Adipocyte (in vitro differentiated cells): ENCODE results near the gene GABRG3.

Experiments used
- DNase-seq: peaks from one replicate; pipeline ENCODE4 v3.0.0-alpha.2; 2015; ENCODE audit warnings: low read depth
- H3K27me3 ChIP-seq: replicated peaks from 2 replicates; pipeline ENCODE4 v1.7.0; 2013; ENCODE audit warnings: mild to moderate bottlenecking, low read length, moderate library complexity; ENCODE audit not compliant: control insufficient read depth, insufficient read depth
- H3K36me3 ChIP-seq: 2 replicates; pipeline ENCODE4 v1.7.0; 2013; ENCODE audit warnings: low read length, mild to moderate bottlenecking, moderate library complexity; ENCODE audit not compliant: control insufficient read depth, insufficient read depth, severe bottlenecking
- H3K4me1 ChIP-seq: 2 replicates; pipeline ENCODE4 v1.7.0; 2013; ENCODE audit warnings: mild to moderate bottlenecking, low read length, moderate library complexity; ENCODE audit not compliant: control insufficient read depth, insufficient read depth
- H3K4me3 ChIP-seq: 2 replicates; pipeline ENCODE4 v1.7.0; 2013; ENCODE audit warnings: mild to moderate bottlenecking, low read length, moderate library complexity
- H3K9ac ChIP-seq: 2 replicates; pipeline ENCODE4 v1.7.0; 2013; ENCODE audit warnings: mild to moderate bottlenecking, low read length, moderate library complexity
- H3K9me3 ChIP-seq: 2 replicates; pipeline ENCODE4 v1.7.0; 2013; ENCODE audit warnings: mild to moderate bottlenecking, low read length, moderate library complexity; ENCODE audit not compliant: control insufficient read depth

GABRG3 gene

GRCh38 chr15:27383726-27384125, 412.7 kb downstream of the GABRG3 start:
- DNase-seq, result no peak
- H3K4me1 ChIP-seq, result no peaks in the 10 kb centered on the region
- no peak overlapping the region for H3K4me3 ChIP-seq
- H3K27me3 ChIP-seq, result no peaks in the 10 kb centered on the region
- H3K9ac ChIP-seq, result no peak overlapping the region
- no peaks in the 10 kb centered on the region for H3K36me3 ChIP-seq
- H3K9me3 ChIP-seq, result no peaks in the 10 kb centered on the region

- H3K9ac ChIP-seq, result no peak overlapping the region
- no peak overlapping the region for H3K4me3 ChIP-seq
- H3K9me3 ChIP-seq, result peaks cover 9% of the 10 kb centered on the region
- DNase-seq, result no peak
- H3K4me1 ChIP-seq, result no peaks in the 10 kb centered on the region
- H3K36me3 ChIP-seq, result no peaks in the 10 kb centered on the region
- H3K27me3 ChIP-seq, result no peaks in the 10 kb centered on the region
These were observed 421.2 kb downstream of the GABRG3 start for GRCh38 chr15:27392163-27392562.

- Histone ChIP-seq H3K9me3 (peaks cover 9% of the 10 kb centered on the region), H3K4me1 (no peaks in the 10 kb centered on the region), H3K9ac (no peak overlapping the region), H3K36me3 (no peaks in the 10 kb centered on the region), H3K4me3 (no peak overlapping the region), H3K27me3 (no peaks in the 10 kb centered on the region)
- no peak for DNase-seq
These were observed 425.5 kb downstream of the GABRG3 start for GRCh38 chr15:27396521-27396920.

GRCh38 chr15:27396996-27397395, 426.0 kb downstream of the GABRG3 start:
- Histone ChIP-seq H3K9ac (no peak overlapping the region), H3K4me3 (no peak overlapping the region), H3K4me1 (no peaks in the 10 kb centered on the region), H3K9me3 (peaks cover 9% of the 10 kb centered on the region), H3K36me3 (no peaks in the 10 kb centered on the region), H3K27me3 (no peaks in the 10 kb centered on the region)
- no peak for DNase-seq

- H3K27me3 ChIP-seq, result no peaks in the 10 kb centered on the region
- H3K4me1 ChIP-seq, result no peaks in the 10 kb centered on the region
- no peak overlapping the region for H3K4me3 ChIP-seq
- H3K9me3 ChIP-seq, result peaks cover 8% of the 10 kb centered on the region
- no peak for DNase-seq
- H3K36me3 ChIP-seq, result no peaks in the 10 kb centered on the region
- no peak overlapping the region for H3K9ac ChIP-seq
These were observed 427.7 kb downstream of the GABRG3 start for GRCh38 chr15:27398631-27399161.

- H3K4me3 ChIP-seq, result no peak overlapping the region
- H3K27me3 ChIP-seq, result no peaks in the 10 kb centered on the region
- H3K9me3 ChIP-seq, result peaks cover 4% of the 10 kb centered on the region
- H3K36me3 ChIP-seq, result no peaks in the 10 kb centered on the region
- no peak overlapping the region for H3K9ac ChIP-seq
- H3K4me1 ChIP-seq, result no peaks in the 10 kb centered on the region
- DNase-seq, result no peak
These were observed 428.3 kb downstream of the GABRG3 start for GRCh38 chr15:27399241-27399640.

- no peaks in the 10 kb centered on the region for H3K9me3 ChIP-seq
- no peak overlapping the region for H3K9ac ChIP-seq
- no peaks in the 10 kb centered on the region for H3K36me3 ChIP-seq
- H3K27me3 ChIP-seq, result no peaks in the 10 kb centered on the region
- no peaks in the 10 kb centered on the region for H3K4me1 ChIP-seq
- DNase-seq, result no peak
- no peak overlapping the region for H3K4me3 ChIP-seq
These were observed 430.5 kb downstream of the GABRG3 start for GRCh38 chr15:27401471-27401870.

- Histone ChIP-seq H3K36me3 (no peaks in the 10 kb centered on the region), H3K4me3 (no peak overlapping the region), H3K4me1 (no peaks in the 10 kb centered on the region), H3K9me3 (no peaks in the 10 kb centered on the region), H3K27me3 (no peaks in the 10 kb centered on the region), H3K9ac (no peak overlapping the region)
- DNase-seq, result no peak
These were observed 437.4 kb downstream of the GABRG3 start for GRCh38 chr15:27408428-27408827.

GRCh38 chr15:27410996-27411605, 440.1 kb downstream of the GABRG3 start:
- Histone ChIP-seq H3K36me3 (no peaks in the 10 kb centered on the region), H3K4me1 (no peaks in the 10 kb centered on the region), H3K27me3 (no peaks in the 10 kb centered on the region), H3K9me3 (no peaks in the 10 kb centered on the region), H3K9ac (no peak overlapping the region), H3K4me3 (no peak overlapping the region)
- DNase-seq, result no peak

- DNase-seq, result no peak
- Histone ChIP-seq H3K9me3 (no peaks in the 10 kb centered on the region), H3K36me3 (no peaks in the 10 kb centered on the region), H3K4me3 (no peak overlapping the region), H3K4me1 (no peaks in the 10 kb centered on the region), H3K9ac (no peak overlapping the region), H3K27me3 (no peaks in the 10 kb centered on the region)
These were observed 441.4 kb downstream of the GABRG3 start for GRCh38 chr15:27412415-27412814.

- DNase-seq, result no peak
- no peaks in the 10 kb centered on the region for H3K4me1 ChIP-seq
- no peaks in the 10 kb centered on the region for H3K9me3 ChIP-seq
These were observed 443.3 kb downstream of the GABRG3 start for GRCh38 chr15:27414168-27414870.

More at GRCh38 chr15:27414168-27414870, 443.3 kb downstream of the GABRG3 start:
- no peaks in the 10 kb centered on the region for H3K36me3 ChIP-seq
- H3K4me3 ChIP-seq, result no peak overlapping the region
- no peak overlapping the region for H3K9ac ChIP-seq
- H3K27me3 ChIP-seq, result no peaks in the 10 kb centered on the region
